C4-2B (cell line): ENCODE results near the gene ECM1.

Experiments used
- ZFX ChIP-seq: fragments of 450-650 bp; IDR thresholded peaks from 2 replicates; pipeline ENCODE4 v1.6.1; 2017
- TF ChIP-seq, protein P1 (sequence below): fragments of 450-650 bp; conservative IDR thresholded peaks from 2 replicates; pipeline ENCODE4 v1.5.1; 2017; ENCODE audit warnings: mild to moderate bottlenecking

DNA sequence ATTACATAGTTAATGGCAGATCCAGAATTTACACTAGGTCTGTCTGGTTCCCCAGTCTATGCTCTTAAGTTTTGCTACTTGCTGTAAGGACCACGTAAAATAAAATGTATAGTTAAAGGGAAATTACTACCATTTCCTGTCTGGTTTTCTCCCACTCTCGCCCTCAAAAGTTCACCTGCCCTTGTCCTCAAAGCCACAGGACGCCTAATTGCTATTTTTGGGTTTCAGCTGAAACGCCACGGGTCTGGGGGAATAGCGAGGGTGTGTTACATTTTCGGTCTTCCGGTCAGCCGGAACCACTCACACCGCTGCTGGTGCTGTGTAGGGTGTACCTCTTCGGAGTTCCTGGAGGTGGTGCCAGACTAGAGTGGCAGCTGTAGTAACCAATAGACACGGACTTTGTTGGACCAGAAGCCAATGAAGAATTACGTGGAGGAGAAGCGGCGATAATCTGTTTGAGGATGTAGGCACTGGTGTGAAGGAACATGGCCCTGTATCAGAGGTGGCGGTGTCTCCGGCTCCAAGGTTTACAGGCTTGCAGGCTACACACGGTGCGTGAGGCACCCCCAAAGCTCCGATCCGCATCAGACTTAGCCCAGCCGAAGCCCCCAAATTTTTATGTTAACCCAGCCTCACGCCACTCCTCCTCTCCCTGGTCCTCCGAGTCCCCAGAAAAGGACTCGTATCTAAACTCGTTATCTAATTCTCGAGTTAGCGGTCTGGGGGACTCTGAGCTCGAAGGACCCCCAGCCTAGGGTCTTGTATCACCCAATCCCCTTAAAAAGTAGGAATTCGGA lies 20.7 kb upstream of the ECM1 start, which contains the start of gene TARS2:
- TF ChIP-seq, protein P1, sequence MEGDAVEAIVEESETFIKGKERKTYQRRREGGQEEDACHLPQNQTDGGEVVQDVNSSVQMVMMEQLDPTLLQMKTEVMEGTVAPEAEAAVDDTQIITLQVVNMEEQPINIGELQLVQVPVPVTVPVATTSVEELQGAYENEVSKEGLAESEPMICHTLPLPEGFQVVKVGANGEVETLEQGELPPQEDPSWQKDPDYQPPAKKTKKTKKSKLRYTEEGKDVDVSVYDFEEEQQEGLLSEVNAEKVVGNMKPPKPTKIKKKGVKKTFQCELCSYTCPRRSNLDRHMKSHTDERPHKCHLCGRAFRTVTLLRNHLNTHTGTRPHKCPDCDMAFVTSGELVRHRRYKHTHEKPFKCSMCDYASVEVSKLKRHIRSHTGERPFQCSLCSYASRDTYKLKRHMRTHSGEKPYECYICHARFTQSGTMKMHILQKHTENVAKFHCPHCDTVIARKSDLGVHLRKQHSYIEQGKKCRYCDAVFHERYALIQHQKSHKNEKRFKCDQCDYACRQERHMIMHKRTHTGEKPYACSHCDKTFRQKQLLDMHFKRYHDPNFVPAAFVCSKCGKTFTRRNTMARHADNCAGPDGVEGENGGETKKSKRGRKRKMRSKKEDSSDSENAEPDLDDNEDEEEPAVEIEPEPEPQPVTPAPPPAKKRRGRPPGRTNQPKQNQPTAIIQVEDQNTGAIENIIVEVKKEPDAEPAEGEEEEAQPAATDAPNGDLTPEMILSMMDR: no peak
- no peak for TF ChIP-seq ZFX
